SHP77 treated with DMSO at 0.1 percent for 48 hours (cell line): ENCODE measurements around the gene DYNLRB1.

Source experiments
- DNase-seq: peaks from one replicate; lab custom pipeline; 2025; lab: John Stamatoyannopoulos, UW

The DYNLRB1 gene

DNA sequence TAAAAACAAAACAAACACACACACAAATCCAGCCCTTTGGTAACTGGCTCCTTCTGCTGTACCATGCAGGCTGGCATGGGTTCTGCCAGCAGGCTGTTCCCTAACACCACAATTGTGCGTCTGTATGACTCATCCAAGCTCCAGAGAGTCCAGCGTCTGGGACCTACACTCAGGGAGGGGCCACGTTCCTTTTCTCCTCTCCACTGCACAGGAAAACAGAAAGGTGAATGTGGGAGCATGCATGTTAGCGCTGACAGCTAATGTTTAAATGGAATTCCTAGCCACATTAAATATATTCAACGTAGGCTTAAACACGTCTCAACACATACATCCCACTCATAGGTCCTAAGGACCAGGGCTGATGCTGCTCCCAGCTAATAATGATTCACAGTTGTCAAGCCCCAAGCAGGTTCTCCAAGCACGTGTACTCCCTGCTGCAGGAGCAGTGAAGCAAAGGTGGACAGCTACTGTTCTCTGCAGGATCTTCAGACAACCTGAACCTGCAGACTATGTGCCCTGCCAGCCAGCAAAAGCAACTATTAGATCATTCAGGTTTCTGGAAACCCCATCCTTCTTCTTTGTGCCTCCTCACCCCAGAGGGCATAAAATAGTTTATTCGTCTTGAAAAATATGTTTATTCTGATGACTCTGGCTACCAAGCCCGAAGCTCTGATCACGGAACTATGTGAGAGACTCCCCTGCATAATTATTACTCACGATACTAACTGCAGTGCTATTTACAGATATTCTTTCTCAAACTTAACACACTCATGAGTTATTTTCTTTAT is 63.2 kb downstream of the DYNLRB1 start:
- DNase-seq, result no peak

- no peak for DNase-seq
Observed at GRCh38 chr20:34579979-34580940, 64.0 kb downstream of the DYNLRB1 start.

- DNase-seq, result no peak
Observed at GRCh38 chr20:34581341-34582184, 65.3 kb downstream of the DYNLRB1 start.

- no peak for DNase-seq
Observed at GRCh38 chr20:34582221-34582620, 66.0 kb downstream of the DYNLRB1 start.

DNA sequence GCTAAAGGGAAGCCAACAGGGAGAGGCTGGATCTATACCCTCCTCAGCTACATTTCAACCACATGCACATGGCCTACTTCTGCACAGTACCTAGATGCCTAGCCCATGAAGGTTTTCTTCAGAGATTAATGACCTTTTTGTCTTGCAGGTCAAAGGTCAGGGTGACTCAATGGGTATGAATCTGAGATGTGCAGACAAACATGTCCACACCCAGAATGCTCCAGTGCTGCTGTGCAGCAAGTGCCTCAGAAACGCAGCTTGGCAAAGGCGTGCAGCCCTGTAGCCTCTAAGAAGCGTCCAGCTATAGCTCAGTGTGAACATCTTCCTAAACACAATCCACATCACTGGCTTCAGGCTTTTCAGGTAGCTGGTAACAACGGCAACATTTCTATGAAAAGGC is 66.7 kb downstream of the DYNLRB1 start:
- no peak for DNase-seq

DNA sequence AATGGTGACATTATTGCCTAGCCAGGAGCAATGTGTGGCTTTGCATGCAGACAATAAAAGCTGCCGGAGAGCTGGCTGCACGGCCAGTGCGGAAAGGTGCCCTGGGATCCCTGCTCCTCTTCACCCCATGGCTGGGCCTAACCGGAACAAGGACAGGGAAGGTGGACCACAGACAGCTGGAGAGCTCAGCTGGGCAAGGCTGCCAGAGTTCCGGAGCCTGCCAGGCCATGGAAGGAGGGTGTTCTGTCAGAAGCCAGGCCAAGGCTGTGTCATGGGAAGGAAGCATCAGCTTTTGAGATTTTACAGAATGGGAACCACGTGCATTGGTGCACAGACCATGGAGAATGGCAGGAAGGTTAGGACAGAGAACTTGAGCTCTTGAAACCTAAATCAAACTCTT is 67.3 kb downstream of the DYNLRB1 start:
- no peak for DNase-seq

GRCh38 chr20:34585019-34585418 is 68.8 kb downstream of the DYNLRB1 start:
- no peak for DNase-seq

- DNase-seq, result no peak
Observed at GRCh38 chr20:34586488-34587163, 70.4 kb downstream of the DYNLRB1 start.
